Measurements from ENCODE around the gene MPP1. TPM values are rescaled to one million over a fixed set of nuclear protein-coding genes. Genes with fewer than 3 reads are reported as not detected.

MPP1 gene
- total and polyA plus RNA-seq, 2 donors (not counting 3 experiments of a cell fraction or from before 2014, with no cell fraction given) = 22.1 to 32.3 TPM

DNA sequence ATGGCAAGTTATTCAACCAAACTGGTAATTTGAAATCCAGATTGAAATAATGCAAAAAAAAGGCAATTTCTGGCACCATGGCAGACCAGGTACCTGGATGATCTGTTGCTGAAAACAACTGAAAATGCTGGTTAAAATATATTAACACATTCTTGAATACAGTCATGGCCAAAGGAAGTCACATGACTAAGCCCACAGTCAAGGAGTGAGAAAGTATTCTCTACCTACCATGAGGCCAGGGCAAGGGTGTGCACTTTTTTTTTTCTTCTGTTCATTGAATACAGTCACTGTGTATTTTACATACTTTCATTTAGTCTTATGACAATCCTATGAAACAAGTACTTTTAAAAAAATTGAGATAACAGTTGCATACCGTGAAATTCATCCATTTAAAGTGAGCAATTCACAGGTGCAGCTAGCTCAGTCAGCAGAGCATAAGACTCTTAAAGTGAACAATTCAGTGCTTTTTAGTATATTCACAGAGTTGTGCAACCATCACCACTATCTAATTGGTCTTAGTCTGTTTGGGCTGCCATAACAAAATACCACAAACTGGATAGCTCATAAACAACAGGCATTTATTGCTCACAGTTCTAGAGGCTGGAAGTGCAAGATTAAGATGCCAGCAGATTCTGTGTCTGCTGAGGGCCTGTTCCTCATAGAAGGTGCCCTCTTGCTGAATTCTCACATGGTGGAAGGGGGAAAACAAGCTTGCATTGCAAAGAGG, 4.8 kb upstream of the MPP1 start:
- intact Hi-C loops (cut with micrococcal nuclease) = no loop called here
- Histone ChIP-seq H3K9me1 (replicated peaks; ENCODE audit: control insufficient read depth, extremely low read depth, insufficient read depth, low read length) (no peaks in the 10 kb centered on the region), H3K27ac (ENCODE audit: insufficient read depth, low read depth, low read length) (no peak overlapping the region), H3K79me2 (ENCODE audit: control insufficient read depth, insufficient read depth, low read length) (no peaks in the 10 kb centered on the region), H3K36me3 (ENCODE audit: control insufficient read depth in 2 of 2, extremely low read depth in 1 of 2, insufficient read depth in 2 of 2, low read length in 2 of 2) (no peaks in the 10 kb centered on the region), H3K4me1 (ENCODE audit: control insufficient read depth, extremely low read depth, insufficient read depth, low read length) (peaks cover 5% of the 10 kb centered on the region), H4K20me1 (replicated peaks; ENCODE audit: control insufficient read depth, extremely low read depth, insufficient read depth, low read length) (no peaks in the 10 kb centered on the region), H3K4me2 (ENCODE audit: insufficient read depth, low read length) (no peak overlapping the region), H3K4me3 (replicated peaks in 1 of 3; ENCODE audit: insufficient read depth in 1 of 3, low read depth in 1 of 3, low read length in 3 of 3) (no peak overlapping the region), H3K9ac (replicated peaks; ENCODE audit: extremely low read depth, insufficient read depth, low read length) (no peak overlapping the region), H3K9me3 (replicated peaks; ENCODE audit: control insufficient read depth, insufficient read depth, low read length) (no peaks in the 10 kb centered on the region), H2AFZ (ENCODE audit: low read depth, low read length) (no peak overlapping the region), H3K27me3 (ENCODE audit: control insufficient read depth in 2 of 2, insufficient read depth in 2 of 2, low read length in 2 of 2) (no peaks in the 10 kb centered on the region)
- TF ChIP-seq FOS (IDR thresholded peaks at IDR 0.05; ENCODE audit: borderline replicate concordance, insufficient read depth, low read length) (no peak), POLR2AphosphoS5 (IDR thresholded peaks at IDR 0.05; ENCODE audit: insufficient read depth, low read depth, low read length) (no peak), POLR2A (IDR thresholded peaks at IDR 0.05; ENCODE audit: low read depth, low read length) (no peak), EZH2 (IDR thresholded peaks at IDR 0.05; ENCODE audit: borderline replicate concordance, low read depth, low read length, severe bottlenecking) (no peak), GATA2 (IDR thresholded peaks at IDR 0.05; ENCODE audit: insufficient read depth, insufficient read length, low read depth, low read length) (no peak), MYC (IDR thresholded peaks at IDR 0.05; ENCODE audit: low read depth, low read length) (no peak), JUN (IDR thresholded peaks at IDR 0.05; ENCODE audit: borderline replicate concordance, insufficient read depth, insufficient read length, low read depth) (no peak)
- TF ChIP-seq, protein P1, sequence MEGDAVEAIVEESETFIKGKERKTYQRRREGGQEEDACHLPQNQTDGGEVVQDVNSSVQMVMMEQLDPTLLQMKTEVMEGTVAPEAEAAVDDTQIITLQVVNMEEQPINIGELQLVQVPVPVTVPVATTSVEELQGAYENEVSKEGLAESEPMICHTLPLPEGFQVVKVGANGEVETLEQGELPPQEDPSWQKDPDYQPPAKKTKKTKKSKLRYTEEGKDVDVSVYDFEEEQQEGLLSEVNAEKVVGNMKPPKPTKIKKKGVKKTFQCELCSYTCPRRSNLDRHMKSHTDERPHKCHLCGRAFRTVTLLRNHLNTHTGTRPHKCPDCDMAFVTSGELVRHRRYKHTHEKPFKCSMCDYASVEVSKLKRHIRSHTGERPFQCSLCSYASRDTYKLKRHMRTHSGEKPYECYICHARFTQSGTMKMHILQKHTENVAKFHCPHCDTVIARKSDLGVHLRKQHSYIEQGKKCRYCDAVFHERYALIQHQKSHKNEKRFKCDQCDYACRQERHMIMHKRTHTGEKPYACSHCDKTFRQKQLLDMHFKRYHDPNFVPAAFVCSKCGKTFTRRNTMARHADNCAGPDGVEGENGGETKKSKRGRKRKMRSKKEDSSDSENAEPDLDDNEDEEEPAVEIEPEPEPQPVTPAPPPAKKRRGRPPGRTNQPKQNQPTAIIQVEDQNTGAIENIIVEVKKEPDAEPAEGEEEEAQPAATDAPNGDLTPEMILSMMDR (IDR thresholded peaks at IDR 0.05; ENCODE audit: extremely low read depth in 1 of 2, insufficient read depth in 1 of 2, low read depth in 1 of 2, low read length in 2 of 2) = no peak
- TF ChIP-seq, protein P2, sequence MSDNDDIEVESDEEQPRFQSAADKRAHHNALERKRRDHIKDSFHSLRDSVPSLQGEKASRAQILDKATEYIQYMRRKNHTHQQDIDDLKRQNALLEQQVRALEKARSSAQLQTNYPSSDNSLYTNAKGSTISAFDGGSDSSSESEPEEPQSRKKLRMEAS (IDR thresholded peaks at IDR 0.05; ENCODE audit: insufficient read depth, insufficient read length) = no peak
- DNase-seq (ENCODE audit: low read depth, low spot score) = no peak
- dilution Hi-C loops (cut with MboI; ENCODE audit: extremely low pct_ligation_motif_present, low sequenced_read_pairs) = no loop called here
- no peak for FAIRE-seq
- ChIA-PET POLR2A (no interaction called here), CTCF (no interaction called here)
- no TSS peak for BruUV-seq (replicated peaks)
